GM12878 (cell line): ENCODE measurements around the gene HSD17B14. TPM values are rescaled to one million over a fixed set of nuclear protein-coding genes. Genes with fewer than 3 reads are reported as not detected.
A peak's percentile ranks its signal among the peaks of the same experiment; 100 is the strongest.

Experiments used
- ATAC-seq: fragments of 200-7000 bp; cut with Tn5 transposase; 3 replicates; pipeline ENCODE4 v1.9.1; 2020; ENCODE audit warnings: mild to moderate bottlenecking, moderate library complexity
- BruUV-seq: library from RNA; stranded (reverse); fragments of 400-500 nt; replicated peaks from 2 replicates; lab custom pipeline; 2021; lab: Mats Ljungman, UMichigan
- CTCF ChIA-PET: fragments of 300-600 bp; sonication (Branson Sonifier 250); formaldehyde crosslinking; extraction: SDS; loops from one replicate; lab custom pipeline; 2021; ENCODE audit warnings: inconsistent platforms; lab: Yijun Ruan, JAX
- POLR2A ChIA-PET: fragments of 350-600 bp; formaldehyde crosslinking; extraction: SDS; loops from one replicate; lab custom pipeline; 2021; ENCODE audit warnings: inconsistent platforms; lab: Charles Lee
- RAD21 ChIA-PET: fragments of 300-600 bp; sonication (Branson Sonifier 250); formaldehyde crosslinking; loops from one replicate; lab custom pipeline; 2023; ENCODE audit warnings: antibody characterized with exemption; ENCODE audit not compliant: unreplicated experiment; lab: Charles Lee
- SMC1A ChIA-PET: fragments of 300-600 bp; sonication (Branson Sonifier 250); formaldehyde crosslinking; loops from one replicate; lab custom pipeline; 2023; ENCODE audit not compliant: unreplicated experiment, uncharacterized antibody; lab: Charles Lee
- DNase-seq: peaks from one replicate; pipeline ENCODE4 v3.0.0-alpha.2; 2011; ENCODE audit warnings: low read depth, low spot score
- FAIRE-seq: peaks from 3 replicates; lab custom pipeline; 2011; peaks lifted over from hg19 to GRCh38; lab: Jason Lieb, UNC
- H2AFZ ChIP-seq: 2 replicates; pipeline ENCODE4 v1.6.0; 2011; ENCODE audit warnings: low read depth, low read length, control low read depth; ENCODE audit not compliant: control insufficient read depth
- H3K27ac ChIP-seq: 2 replicates; pipeline ENCODE4 v1.5.1; 2011; ENCODE audit warnings: control low read depth; ENCODE audit not compliant: control insufficient read depth, insufficient read depth
- H3K27me3 ChIP-seq, 2 experiments: replicated peaks in 1 of 2; 2 replicates each; pipeline versions ENCODE4 v1.6.0 to v1.6.1; 2011; ENCODE audit warnings: low read length in 1 of 2; ENCODE audit not compliant: control insufficient read depth in 2 of 2, insufficient read depth in 2 of 2
- H3K36me3 ChIP-seq, 2 experiments: 2 replicates each; pipeline ENCODE4 v1.5.1; 2011; ENCODE audit warnings: low read length in 1 of 2; ENCODE audit not compliant: control insufficient read depth in 2 of 2, insufficient read depth in 2 of 2
- H3K4me1 ChIP-seq: 2 replicates; pipeline ENCODE4 v1.6.1; 2011; ENCODE audit warnings: mild to moderate bottlenecking, low read length, moderate library complexity, mixed read lengths; ENCODE audit not compliant: control insufficient read depth, insufficient read depth
- H3K4me2 ChIP-seq: 2 replicates; pipeline ENCODE4 v1.6.0; 2011; ENCODE audit warnings: control low read depth; ENCODE audit not compliant: control insufficient read depth, insufficient read depth
- H3K4me3 ChIP-seq: fragments of 200-600 bp; sonication (generic); 2 replicates; pipeline ENCODE4 v1.5.1; 2016
- H3K79me2 ChIP-seq: 2 replicates; pipeline ENCODE4 v1.6.0; 2011; ENCODE audit warnings: low read length; ENCODE audit not compliant: control insufficient read depth, insufficient read depth
- H3K9ac ChIP-seq: 2 replicates; pipeline ENCODE4 v1.8.0; 2011; ENCODE audit warnings: low read length, control low read depth, mixed read lengths; ENCODE audit not compliant: control insufficient read depth, insufficient read depth
- H3K9me3 ChIP-seq: replicated peaks from 3 replicates; pipeline ENCODE4 v1.5.1; 2011; ENCODE audit warnings: mild to moderate bottlenecking, low read length; ENCODE audit not compliant: control insufficient read depth, insufficient read depth
- H4K20me1 ChIP-seq: 2 replicates; pipeline ENCODE4 v1.6.0; 2011; ENCODE audit not compliant: control insufficient read depth, insufficient read depth
- CEBPB ChIP-seq, 2 experiments: fragments of 150-350 bp in 1 of 2; IDR thresholded peaks; 2 replicates each; pipeline ENCODE4 v1.6.1; 2012 to 2014; ENCODE audit warnings: low read depth in 2 of 2, low read length in 2 of 2, borderline replicate concordance in 1 of 2, inconsistent platforms in 1 of 2
- CHD2 ChIP-seq: IDR thresholded peaks from 2 replicates; pipeline ENCODE4 v1.6.1; 2011; ENCODE audit warnings: low read depth, low read length, improper control_type of control experiment, borderline replicate concordance
- EGR1 ChIP-seq, 2 experiments: IDR thresholded peaks; 1 replicate in 1 of 2; 2 replicates in 1 of 2; pipeline ENCODE4 v1.6.1; 2011 to 2012; ENCODE audit warnings: low read depth in 2 of 2, low read length in 2 of 2, borderline replicate concordance in 1 of 2, mild to moderate bottlenecking in 1 of 2, moderate library complexity in 1 of 2
- FOS ChIP-seq: IDR thresholded peaks from 3 replicates; pipeline ENCODE4 v1.6.1; 2011; ENCODE audit warnings: borderline replicate concordance; ENCODE audit not compliant: insufficient read length; ENCODE audit errors: extremely low read depth
- HCFC1 ChIP-seq: fragments of 150-350 bp; IDR thresholded peaks from 2 replicates; pipeline ENCODE4 v1.6.1; 2014; ENCODE audit warnings: low read length
- HDGF ChIP-seq: fragments of 450-650 bp; IDR thresholded peaks from 2 replicates; pipeline ENCODE4 v1.6.1; 2016; ENCODE audit warnings: antibody characterized with exemption
- JUND ChIP-seq: IDR thresholded peaks from 2 replicates; pipeline ENCODE4 v1.6.1; 2012; ENCODE audit warnings: low read depth, mild to moderate bottlenecking, low read length, improper control_type of control experiment, moderate library complexity
- KDM1A ChIP-seq: fragments of 200-600 bp; sonication (generic); IDR thresholded peaks from 2 replicates; pipeline ENCODE4 v1.6.1; 2016; ENCODE audit warnings: borderline replicate concordance
- POLR2A ChIP-seq: IDR thresholded peaks from 2 replicates; pipeline ENCODE4 v1.6.1; 2011; ENCODE audit warnings: low read depth, mild to moderate bottlenecking, low read length
- RAD51 ChIP-seq: fragments of 450-650 bp; IDR thresholded peaks from 2 replicates; pipeline ENCODE4 v1.6.1; 2016; ENCODE audit warnings: moderate library complexity, mild to moderate bottlenecking, inconsistent platforms
- RBBP5 ChIP-seq: fragments of 200-600 bp; sonication (generic); conservative IDR thresholded peaks from 2 replicates; pipeline ENCODE4 v1.6.1; 2016
- TBL1XR1 ChIP-seq: IDR thresholded peaks from 2 replicates; pipeline ENCODE4 v1.6.1; 2012; ENCODE audit warnings: low read depth, low read length, improper control_type of control experiment
- TCF12 ChIP-seq: IDR thresholded peaks from 2 replicates; pipeline ENCODE4 v1.6.1; 2011; ENCODE audit warnings: low read depth, mild to moderate bottlenecking, low read length
- YY1 ChIP-seq: IDR thresholded peaks from 2 replicates; pipeline ENCODE4 v1.6.1; 2011; ENCODE audit warnings: low read depth, mild to moderate bottlenecking, low read length
- ZNF207 ChIP-seq: fragments of 450-650 bp; IDR thresholded peaks from 2 replicates; pipeline ENCODE4 v1.6.1; 2014; ENCODE audit warnings: antibody characterized with exemption, mild to moderate bottlenecking, borderline replicate concordance
- ZSCAN29 ChIP-seq: fragments of 450-650 bp; IDR thresholded peaks from 2 replicates; pipeline ENCODE4 v1.6.1; 2017; ENCODE audit warnings: mild to moderate bottlenecking, moderate library complexity
- WGBS: methylation state at CpG from one replicate; pipeline ENCODE4 v1.1.6; 2016; ENCODE audit warnings: low lambda C conversion rate; ENCODE audit not compliant: insufficient replicate concordance, insufficient coverage; ENCODE audit errors: missing lambda C conversion rate; 5-methylcytosine and 5-hydroxymethylcytosine counted together
- in situ Hi-C: fragments of 300-500 bp; cut with MboI; formaldehyde crosslinking; loops from 9 replicates; pipeline ENCODE4 v1.14.3; 2018; ENCODE audit warnings: mixed read lengths
- intact Hi-C: fragments of 100-400 bp; cut with micrococcal nuclease; formaldehyde crosslinking; loops from one replicate; pipeline ENCODE4 v1.14.2; 2022; ENCODE audit not compliant: unreplicated experiment
- polyA plus RNA-seq, 11 experiments: library from polyadenylated mRNA; depleted of rRNA in 4 of 11; unstranded in 6 of 11; stranded (reverse) in 5 of 11; fragments of >200 nt; fragmentation: Nextera tagmentation in 4 of 11; fragmentation: Illumina TruSeq in 1 of 11; extraction: Ambion mirVana in 4 of 11; extraction: Trizol in 1 of 11; gene quantifications; 1 replicate in 1 of 11; 2 replicates in 10 of 11; pipeline versions ENCODE4 v1.2.1 to v1.2.3, GENCODE V29; 2011 to 2016; ENCODE audit warnings: inconsistent platforms in 2 of 11, missing spikeins in 2 of 11, low read depth in 1 of 11
- total RNA-seq, 4 experiments: library from RNA; depleted of rRNA in 3 of 4; stranded (reverse); fragments of >200 nt in 3 of 4; fragmentation: Illumina TruSeq in 1 of 4; extraction: Trizol in 1 of 4; gene quantifications; 2 replicates each; pipeline versions ENCODE4 v1.2.1 to v1.2.3, GENCODE V29; 2013 to 2021
- TF ChIP-seq, protein P1 (sequence below): fragments of 450-650 bp; IDR thresholded peaks from 2 replicates; pipeline ENCODE4 v1.6.1; 2016; ENCODE audit warnings: mild to moderate bottlenecking
- TF ChIP-seq, protein P2 (sequence below): fragments of 450-650 bp; IDR thresholded peaks from 2 replicates; pipeline ENCODE4 v1.6.1; 2017; ENCODE audit warnings: antibody characterized with exemption, mild to moderate bottlenecking, moderate library complexity
- TF ChIP-seq, protein P3 (sequence below): IDR thresholded peaks from 2 replicates; pipeline ENCODE4 v1.6.1; 2011; ENCODE audit warnings: borderline replicate concordance, low read depth, mild to moderate bottlenecking, moderate library complexity, mixed read lengths, low read length; ENCODE audit not compliant: insufficient read depth; ENCODE audit errors: extremely low read length

Gene HSD17B14
- total and polyA plus RNA-seq, 10 of the 15 experiments (the other 5 are each of a cell fraction or from before 2014, with no cell fraction given) = 0.21 to 4.1 (median 0.61) TPM

DNA sequence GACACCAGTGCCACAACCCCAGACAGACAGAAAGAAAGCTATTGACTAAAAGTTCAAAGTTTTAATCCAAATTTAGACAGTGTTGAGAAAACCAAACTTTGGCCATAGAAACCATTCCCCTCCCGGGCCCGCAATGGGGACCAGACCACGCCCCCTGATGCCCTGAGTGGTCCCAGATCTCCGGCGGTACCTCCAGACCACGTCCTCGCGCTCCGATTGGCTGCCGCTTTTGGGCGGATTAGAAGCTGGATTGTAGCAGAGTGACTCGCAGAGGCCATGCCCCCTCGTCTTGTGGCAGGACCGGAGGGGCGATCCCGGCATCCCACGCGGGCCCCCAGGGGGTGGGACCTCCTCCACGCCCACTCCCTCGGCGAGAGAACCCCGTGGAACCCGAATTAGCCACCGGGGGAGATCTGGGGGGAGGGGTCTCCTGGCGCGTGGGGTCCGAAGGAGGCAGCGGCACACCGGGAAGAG, 797 bp upstream of the HSD17B14 start (continued):
- TF ChIP-seq RBBP5 (no peak), RAD51 (no peak), JUND (no peak), TCF12 (no peak), EGR1 (IDR thresholded peaks at IDR 0.05; ENCODE audit: borderline replicate concordance in 1 of 2, low read depth in 2 of 2, low read length in 2 of 2) (peak in 1 of 2 experiments; percentile 51; a peak in 1 of 3 replicates), HDGF (peak; percentile 78; the same call in 1 of the 2 replicates), YY1 (peak; percentile 39; the same call in 1 of the 2 replicates), HCFC1 (peak; percentile 12; the same call in 1 of the 2 replicates), POLR2A (peak; percentile 73), CHD2 (0 out of 2 replicates have a peak, but pooled peaks have one; percentile 23)

DNA sequence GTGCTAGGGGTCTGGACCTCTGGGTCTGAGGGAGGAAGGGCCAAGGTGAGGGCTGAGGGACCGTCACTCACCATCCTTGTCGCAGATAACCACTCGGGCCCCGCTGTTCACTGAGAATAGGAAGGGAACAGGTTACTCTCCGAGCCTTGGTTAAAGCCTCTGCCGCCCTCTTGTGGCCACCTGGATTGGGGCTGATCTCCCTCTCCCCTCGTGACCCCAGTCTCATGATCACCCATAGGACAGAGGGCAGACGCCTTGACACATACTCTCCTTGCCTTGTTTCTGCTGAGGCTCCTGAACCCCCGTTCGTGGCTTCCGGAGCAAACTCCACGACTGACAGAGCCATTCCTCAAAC, 580 bp downstream of the HSD17B14 start:
- peak overlapping the region; percentile 62 for H3K9ac ChIP-seq
- no peaks in the 10 kb centered on the region for H3K79me2 ChIP-seq
- DNase-seq (peak; percentile 82), FAIRE-seq (peak; percentile 99), ATAC-seq (peak; percentile 97)
- SMC1A ChIA-PET = interaction anchor here (0.8 to 3.0 kb wide), 9 partner anchors 9 to 161 kb away, joined by 3 to 33 read pairs (median 8); no protein-coding TSS in a partner anchor
- CTCF ChIA-PET = interaction anchor here (0.8 to 15.6 kb wide), 14 partner anchors 9 to 190 kb away, joined by 3 to 520 read pairs (median 6); partner anchors contain the start of genes BCAT2, CA11, FTL and GYS1
- peak overlapping the region; percentile 79 for H2AFZ ChIP-seq
- RAD21 ChIA-PET = interaction anchor here (0.8 to 2.9 kb wide), 9 partner anchors 11 to 190 kb away, joined by 3 to 33 read pairs (median 11); partner anchors contain the start of genes CA11, GYS1 and RUVBL2
- no peaks in the 10 kb centered on the region for H3K36me3 ChIP-seq
- H4K20me1 ChIP-seq = no peaks in the 10 kb centered on the region
- intact Hi-C loops = loop anchor here (1.0 to 5.0 kb wide), 5 partner anchors 19 to 188 kb away; partner anchors contain the start of gene CA11
- POLR2A ChIA-PET = interaction anchor here (0.7 to 1.9 kb wide), 5 partner anchors 40 to 156 kb away, joined by 3 to 7 read pairs (median 4); no protein-coding TSS in a partner anchor
- H3K4me1 ChIP-seq = peaks cover 15% of the 10 kb centered on the region
- peak overlapping the region; percentile 69 for H3K4me2 ChIP-seq
- 0 out of 2 replicates have a peak overlapping the region, but pooled peaks have one; percentile 14 for H3K27ac ChIP-seq
- in situ Hi-C loops = loop anchor here (5.0 kb wide), 2 partner anchors 38 to 188 kb away; partner anchors contain the start of gene CA11
- BruUV-seq = no TSS peak
- no peaks in the 10 kb centered on the region for H3K27me3 ChIP-seq
- H3K9me3 ChIP-seq = no peaks in the 10 kb centered on the region
- 3% methylated on average over 9 of the region's 12 CpGs for WGBS
- peak overlapping the region; percentile 72 for H3K4me3 ChIP-seq
- no peak for TF ChIP-seq CEBPB (IDR thresholded peaks at IDR 0.05; ENCODE audit: borderline replicate concordance in 1 of 2, low read depth in 2 of 2, low read length in 2 of 2)
- TF ChIP-seq ZSCAN29 = no peak
- TF ChIP-seq, protein P1, sequence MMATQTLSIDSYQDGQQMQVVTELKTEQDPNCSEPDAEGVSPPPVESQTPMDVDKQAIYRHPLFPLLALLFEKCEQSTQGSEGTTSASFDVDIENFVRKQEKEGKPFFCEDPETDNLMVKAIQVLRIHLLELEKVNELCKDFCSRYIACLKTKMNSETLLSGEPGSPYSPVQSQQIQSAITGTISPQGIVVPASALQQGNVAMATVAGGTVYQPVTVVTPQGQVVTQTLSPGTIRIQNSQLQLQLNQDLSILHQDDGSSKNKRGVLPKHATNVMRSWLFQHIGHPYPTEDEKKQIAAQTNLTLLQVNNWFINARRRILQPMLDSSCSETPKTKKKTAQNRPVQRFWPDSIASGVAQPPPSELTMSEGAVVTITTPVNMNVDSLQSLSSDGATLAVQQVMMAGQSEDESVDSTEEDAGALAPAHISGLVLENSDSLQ = peak; percentile 69
- TF ChIP-seq TBL1XR1 = no peak
- no peak for TF ChIP-seq FOS
- TF ChIP-seq KDM1A = no peak
- TF ChIP-seq JUND = no peak
- TF ChIP-seq, protein P2, sequence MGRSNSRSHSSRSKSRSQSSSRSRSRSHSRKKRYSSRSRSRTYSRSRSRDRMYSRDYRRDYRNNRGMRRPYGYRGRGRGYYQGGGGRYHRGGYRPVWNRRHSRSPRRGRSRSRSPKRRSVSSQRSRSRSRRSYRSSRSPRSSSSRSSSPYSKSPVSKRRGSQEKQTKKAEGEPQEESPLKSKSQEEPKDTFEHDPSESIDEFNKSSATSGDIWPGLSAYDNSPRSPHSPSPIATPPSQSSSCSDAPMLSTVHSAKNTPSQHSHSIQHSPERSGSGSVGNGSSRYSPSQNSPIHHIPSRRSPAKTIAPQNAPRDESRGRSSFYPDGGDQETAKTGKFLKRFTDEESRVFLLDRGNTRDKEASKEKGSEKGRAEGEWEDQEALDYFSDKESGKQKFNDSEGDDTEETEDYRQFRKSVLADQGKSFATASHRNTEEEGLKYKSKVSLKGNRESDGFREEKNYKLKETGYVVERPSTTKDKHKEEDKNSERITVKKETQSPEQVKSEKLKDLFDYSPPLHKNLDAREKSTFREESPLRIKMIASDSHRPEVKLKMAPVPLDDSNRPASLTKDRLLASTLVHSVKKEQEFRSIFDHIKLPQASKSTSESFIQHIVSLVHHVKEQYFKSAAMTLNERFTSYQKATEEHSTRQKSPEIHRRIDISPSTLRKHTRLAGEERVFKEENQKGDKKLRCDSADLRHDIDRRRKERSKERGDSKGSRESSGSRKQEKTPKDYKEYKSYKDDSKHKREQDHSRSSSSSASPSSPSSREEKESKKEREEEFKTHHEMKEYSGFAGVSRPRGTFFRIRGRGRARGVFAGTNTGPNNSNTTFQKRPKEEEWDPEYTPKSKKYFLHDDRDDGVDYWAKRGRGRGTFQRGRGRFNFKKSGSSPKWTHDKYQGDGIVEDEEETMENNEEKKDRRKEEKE = no peak
- TF ChIP-seq, protein P3, sequence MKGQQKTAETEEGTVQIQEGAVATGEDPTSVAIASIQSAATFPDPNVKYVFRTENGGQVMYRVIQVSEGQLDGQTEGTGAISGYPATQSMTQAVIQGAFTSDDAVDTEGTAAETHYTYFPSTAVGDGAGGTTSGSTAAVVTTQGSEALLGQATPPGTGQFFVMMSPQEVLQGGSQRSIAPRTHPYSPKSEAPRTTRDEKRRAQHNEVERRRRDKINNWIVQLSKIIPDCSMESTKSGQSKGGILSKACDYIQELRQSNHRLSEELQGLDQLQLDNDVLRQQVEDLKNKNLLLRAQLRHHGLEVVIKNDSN = peak; percentile 84
- TF ChIP-seq ZNF207 = no peak
